Stimulated activated CD4-positive, alpha-beta T cell treated with anti-CD3 and anti-CD28 coated beads, Interleukin-2, amount 100 ng/mL, for 48 hours (primary cell): ENCODE measurements around the gene RTN4RL2.
A peak's percentile ranks its signal among the peaks of the same experiment; 100 is the strongest.

Experiments used
- DNase-seq, 2 donors: peaks; one replicate each; pipeline ENCODE4 v3.0.0-alpha.2; 2020

The RTN4RL2 gene

DNA sequence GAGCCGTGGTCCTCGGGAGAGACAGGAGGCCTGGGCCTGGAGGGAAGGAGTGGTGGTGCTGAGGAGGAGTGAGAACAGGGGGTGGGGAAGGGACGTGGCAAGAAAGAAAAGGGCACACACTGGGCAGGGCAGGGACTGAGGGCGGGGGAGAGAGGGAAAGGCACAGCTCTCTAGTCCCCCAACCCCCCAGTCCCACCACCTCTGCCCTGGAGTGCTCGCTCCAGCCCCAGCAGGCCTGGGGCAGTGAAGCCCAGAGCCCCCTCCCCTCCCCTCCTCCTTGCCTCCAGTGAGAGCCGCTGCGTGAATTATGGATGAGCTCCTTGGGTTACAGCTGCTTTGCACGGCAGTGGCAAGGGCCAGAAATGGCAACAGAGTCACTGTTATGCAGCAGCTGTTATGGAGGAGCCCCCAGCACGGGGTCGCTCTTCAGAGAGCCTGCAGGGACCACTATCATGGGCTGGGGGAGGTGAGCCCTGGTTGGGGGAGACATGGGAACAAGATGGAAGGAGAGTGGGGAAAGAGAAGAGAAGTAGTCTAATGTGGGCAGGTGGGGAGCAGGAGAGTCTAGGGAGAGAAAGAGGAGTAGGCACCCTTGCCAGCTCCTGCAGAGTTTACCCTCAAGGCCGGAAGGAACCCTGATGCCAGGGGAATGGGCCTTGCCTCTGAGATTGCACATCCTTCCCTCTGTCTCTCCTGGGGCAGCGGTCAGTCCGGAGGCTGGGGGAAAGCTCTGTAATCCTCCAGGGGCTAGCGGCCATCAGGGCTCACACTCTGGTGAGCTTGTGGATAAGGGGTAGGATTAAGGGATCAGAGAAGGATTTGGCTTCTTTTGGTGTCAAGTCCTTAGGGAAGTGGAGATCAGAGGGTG, 3.6 kb downstream of the RTN4RL2 start:
- DNase-seq = no peak

DNA sequence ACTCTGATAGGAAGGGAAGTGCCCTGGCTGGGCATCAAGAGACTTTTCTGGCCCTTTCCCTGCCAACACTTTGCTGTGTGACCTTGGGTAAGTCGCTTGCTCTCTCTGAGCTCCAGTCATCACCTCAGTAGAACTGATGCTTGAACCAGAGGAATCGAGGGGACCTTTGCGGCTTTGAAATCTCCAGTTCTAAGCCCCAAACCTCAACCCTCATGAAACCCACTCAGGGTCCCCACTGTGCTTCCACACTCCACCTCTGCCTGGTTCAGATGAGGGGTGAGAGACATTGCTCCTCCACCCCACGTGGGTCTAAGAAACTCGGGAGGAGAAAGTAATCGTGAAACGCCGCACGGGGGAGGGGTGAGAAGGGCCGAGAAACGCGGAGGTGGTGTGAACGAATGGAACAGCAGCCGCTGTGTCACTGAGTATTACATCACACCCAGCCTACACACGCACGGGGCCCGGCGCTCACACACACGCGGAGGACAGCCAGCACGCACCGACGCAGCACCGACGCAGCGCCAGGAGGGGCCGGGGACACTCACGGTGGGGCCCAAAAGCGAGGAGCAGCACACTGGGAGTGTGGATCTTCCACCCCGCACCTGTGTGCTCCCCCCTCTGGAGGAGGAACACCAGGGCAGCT, 4.3 kb downstream of the RTN4RL2 start:
- no peak for DNase-seq

DNA sequence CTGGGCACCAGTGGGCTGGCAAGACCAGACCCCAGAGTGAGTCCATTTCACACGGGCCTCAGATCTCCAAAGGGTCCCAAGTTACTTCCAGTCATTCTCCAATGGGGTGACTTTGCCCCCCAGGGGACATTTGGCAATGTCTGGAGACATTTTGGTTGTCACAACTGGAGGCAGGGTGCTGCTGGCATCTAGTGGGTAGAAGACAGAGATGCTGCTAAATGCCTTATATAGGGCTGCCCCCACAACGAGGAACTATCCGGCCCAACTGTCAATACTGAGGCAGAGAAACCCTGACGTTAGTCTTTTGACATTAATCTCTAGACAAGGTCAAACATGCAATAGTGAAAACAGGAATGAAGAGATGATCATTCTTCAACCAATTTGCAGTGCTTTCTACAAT, 6.4 kb downstream of the RTN4RL2 start:
- no peak for DNase-seq

DNA sequence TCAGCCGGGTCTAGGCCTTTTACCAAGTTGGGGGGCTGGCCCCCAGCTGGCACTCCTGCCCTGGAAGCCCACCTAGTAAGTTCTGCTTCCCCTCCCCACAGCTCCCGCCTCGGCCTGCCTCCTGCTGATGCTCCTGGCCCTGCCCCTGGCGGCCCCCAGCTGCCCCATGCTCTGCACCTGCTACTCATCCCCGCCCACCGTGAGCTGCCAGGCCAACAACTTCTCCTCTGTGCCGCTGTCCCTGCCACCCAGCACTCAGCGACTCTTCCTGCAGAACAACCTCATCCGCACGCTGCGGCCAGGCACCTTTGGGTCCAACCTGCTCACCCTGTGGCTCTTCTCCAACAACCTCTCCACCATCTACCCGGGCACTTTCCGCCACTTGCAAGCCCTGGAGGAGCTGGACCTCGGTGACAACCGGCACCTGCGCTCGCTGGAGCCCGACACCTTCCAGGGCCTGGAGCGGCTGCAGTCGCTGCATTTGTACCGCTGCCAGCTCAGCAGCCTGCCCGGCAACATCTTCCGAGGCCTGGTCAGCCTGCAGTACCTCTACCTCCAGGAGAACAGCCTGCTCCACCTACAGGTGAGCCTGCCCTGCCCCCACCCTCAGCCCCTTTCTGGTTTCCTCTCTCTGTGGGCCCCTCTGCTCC, 7.3 kb downstream of the RTN4RL2 start:
- DNase-seq = no peak

DNA sequence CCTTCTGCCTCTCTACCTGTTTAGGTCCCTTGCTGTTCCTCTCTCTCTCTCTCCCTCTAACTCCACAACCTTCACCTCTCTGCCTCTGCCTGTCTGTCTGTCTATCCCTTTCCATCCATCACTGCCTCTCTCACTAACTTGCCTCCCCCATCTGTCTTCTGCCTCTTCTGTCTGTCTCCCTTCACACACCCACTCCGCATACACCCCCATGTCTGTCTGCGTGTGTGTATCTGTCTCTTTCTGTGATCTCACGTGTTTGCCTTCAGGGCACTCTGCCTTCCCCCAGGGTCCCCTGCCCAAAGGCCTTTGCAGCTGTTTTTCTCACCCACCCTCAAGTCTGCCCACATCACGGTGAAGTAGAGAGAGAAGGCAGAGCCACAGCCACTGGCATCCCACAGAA, 7.9 kb downstream of the RTN4RL2 start:
- DNase-seq = no peak

DNA sequence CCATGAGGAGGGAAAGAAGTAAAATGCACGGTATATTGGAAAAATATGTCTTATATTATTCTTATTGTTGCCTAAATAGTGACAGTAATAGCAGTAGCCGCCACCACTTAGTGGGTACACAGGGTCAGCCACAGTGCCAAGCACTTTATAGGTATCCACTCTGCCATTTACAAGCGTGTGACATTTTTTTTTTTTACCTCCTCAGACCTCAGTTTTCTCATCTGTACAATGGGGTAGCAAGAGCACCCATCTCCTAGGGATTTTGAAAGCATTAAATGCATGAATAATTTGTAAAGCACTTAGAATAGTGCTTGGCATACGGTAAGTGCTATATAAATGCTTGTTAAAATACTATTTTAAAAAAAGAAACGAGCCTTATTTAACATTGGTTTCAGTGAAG, 8.9 kb downstream of the RTN4RL2 start:
- no peak for DNase-seq

DNA sequence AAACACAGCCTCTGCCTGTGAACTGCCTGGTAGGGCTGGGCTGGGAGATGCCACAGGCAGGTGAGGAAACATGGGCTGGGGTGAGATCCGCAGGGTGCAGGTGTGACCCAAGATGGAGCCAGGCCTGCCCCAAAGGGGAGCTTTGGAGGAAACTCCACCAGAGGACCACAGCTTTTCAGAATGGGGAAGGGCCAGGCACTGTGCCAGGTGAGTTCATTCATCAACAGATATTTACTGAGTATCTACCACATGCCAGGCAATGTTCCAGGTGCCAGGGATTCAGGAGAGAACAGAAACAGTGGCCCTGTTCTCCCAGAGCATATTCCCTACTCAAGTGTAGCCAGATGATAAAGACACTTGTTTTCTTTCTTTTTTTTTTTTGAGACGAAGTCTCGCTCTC, 11.2 kb downstream of the RTN4RL2 start:
- DNase-seq = no peak

DNA sequence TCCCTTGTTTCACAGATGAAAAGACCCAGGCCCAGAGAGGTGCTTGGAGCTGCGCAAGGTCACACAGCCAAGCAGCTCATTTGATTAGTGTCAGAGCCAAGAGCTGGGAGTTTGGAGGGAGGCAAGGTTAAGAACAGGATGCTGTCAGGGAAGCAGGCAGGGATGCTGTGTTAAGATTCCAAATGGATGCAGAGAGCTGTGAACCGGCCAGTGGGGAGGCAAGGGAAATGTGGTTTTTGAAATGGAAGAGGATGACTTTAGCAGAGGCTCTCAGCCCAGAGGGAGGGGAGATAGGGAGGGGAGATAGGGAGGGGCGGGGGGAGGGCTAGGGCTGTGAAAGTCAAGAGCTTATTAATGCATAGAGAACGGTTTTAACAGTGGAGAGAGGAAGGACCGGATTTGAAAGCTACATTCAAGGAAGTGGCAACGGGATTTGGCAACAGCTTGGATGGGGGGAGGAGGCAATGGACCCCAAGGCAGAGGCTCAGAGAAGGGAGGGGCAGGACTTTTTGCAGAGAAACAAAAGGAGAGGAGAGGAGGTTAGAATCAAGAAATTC, 13.0 kb downstream of the RTN4RL2 start:
- DNase-seq = no peak

DNA sequence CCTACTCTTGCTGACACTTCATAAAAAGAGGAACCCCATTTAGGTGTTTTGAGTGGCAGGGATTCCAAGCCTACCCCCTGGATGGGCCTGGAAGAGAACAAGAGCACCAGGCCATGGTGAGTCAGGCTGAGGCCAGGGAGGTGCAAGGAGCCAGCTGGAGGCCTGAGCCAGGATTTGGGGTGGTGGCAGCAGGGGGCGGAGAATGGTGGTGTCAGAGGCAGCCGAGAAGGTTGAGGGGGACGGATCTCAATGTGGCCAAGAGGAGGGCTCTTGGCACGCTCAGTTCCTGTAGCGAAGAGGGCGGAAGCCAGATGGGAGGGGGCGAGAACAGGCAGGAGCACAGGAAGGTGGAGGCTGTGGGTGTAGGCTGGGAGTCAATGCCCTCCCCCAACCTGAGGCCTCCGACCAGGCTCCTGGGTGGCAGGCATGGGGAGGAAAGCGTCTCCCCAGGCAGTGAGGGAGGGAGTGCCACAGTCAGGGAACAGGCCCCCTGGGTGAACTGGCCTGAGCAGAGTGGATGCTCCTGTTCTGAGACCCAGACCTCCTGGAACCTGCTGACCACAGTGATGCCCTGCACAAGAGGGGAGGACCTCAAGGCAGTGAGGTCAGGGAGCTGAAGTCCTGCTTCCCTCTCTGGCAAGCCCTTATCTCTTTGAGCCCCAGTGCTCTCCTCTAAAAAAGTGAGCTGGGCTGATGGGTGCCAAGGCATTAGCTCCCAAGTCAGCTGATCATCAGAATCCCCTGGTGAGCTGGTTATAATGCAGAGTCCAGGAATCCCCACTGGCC, 13.9 kb downstream of the RTN4RL2 start:
- no peak for DNase-seq

DNA sequence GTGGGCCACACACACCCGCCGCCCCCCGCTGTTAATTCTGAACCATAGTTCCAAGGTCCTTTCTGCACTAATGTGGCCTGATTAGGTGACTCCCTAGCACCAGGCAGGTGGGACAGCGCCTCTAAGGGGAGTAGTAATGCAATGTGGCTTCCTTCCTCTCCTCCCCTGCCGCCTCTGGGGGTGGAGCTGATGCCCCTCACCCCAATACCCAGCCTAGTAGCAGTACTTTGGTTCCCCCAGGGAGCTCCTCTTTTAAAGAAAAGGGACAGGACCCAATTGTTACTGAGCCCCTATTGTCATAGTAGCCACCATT, 14.4 kb downstream of the RTN4RL2 start:
- DNase-seq = no peak

DNA sequence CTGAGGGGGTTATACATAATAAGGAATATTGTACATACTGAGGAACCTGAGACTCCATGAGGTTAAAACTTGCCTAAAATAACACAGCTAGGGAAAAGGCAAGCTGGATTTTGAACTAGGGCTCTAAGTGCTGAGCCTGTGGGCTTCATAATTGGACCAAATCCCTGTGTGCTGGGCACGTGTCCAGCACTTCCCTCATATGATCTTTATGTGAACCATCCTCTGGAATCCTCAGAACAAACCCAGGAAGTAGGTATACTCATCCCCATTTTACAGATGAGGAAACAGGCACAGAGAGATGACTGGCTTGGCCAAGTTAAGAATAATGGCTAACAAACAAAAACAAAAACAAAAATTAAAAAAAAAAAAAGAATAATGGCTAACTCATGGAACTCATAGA, 14.9 kb downstream of the RTN4RL2 start:
- no peak for DNase-seq

DNA sequence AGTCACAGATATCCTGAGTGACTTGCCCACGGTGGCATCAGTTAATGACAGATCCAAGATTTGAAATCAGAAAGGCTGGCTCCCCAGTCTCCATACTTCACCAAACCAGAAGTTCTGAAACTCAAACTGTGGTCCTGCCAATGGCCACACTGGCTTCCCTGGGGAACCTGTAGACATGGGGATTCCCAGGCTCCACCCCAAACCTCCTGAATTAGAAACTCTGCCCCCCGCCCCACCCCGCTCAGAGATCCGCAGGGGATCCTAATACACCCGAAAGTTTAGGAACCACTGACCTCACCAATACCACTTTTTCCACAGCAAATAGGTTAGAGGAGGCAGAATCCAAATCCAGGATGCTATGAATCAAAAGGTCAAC, 15.3 kb downstream of the RTN4RL2 start:
- no peak for DNase-seq

DNA sequence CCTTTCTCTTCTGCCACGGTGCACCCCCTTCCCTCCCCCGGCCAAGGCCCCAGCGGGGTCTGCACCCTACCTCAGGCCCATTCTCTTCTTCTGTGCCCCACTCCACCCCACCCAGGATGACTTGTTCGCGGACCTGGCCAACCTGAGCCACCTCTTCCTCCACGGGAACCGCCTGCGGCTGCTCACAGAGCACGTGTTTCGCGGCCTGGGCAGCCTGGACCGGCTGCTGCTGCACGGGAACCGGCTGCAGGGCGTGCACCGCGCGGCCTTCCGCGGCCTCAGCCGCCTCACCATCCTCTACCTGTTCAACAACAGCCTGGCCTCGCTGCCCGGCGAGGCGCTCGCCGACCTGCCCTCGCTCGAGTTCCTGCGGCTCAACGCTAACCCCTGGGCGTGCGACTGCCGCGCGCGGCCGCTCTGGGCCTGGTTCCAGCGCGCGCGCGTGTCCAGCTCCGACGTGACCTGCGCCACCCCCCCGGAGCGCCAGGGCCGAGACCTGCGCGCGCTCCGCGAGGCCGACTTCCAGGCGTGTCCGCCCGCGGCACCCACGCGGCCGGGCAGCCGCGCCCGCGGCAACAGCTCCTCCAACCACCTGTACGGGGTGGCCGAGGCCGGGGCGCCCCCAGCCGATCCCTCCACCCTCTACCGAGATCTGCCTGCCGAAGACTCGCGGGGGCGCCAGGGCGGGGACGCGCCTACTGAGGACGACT, 15.9 kb downstream of the RTN4RL2 start:
- no peak for DNase-seq

DNA sequence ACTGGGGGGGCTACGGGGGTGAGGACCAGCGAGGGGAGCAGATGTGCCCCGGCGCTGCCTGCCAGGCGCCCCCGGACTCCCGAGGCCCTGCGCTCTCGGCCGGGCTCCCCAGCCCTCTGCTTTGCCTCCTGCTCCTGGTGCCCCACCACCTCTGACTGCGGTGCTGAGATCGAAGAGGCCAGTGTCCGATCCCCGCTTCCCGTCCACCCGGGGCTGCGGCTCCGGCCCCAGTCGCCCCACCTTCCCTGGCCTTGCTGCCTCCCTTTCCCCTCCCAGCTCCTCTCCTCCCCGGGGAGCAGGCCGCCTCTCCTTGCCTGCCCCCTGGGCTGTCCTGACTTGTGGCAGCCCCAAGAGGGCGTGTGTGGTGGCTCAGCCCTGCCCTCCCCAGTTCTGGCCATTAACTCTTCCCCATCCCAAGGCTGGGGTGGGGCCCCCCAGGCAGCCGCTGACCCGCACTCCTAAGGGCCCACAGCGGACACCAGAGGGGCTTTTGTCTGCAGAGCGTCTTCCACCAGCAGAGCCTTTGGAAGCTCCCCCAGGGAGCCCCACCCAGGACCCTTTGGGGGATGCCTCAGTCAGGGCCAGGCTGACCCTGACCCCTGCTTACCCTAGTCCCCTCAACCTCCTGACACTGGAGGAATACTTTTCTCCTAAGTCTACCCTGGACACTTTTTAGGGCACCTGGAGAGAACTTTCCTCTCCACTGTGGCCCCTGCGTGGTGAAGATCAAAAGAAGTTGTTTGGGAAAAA, 16.6 kb downstream of the RTN4RL2 start:
- DNase-seq = no peak

DNA sequence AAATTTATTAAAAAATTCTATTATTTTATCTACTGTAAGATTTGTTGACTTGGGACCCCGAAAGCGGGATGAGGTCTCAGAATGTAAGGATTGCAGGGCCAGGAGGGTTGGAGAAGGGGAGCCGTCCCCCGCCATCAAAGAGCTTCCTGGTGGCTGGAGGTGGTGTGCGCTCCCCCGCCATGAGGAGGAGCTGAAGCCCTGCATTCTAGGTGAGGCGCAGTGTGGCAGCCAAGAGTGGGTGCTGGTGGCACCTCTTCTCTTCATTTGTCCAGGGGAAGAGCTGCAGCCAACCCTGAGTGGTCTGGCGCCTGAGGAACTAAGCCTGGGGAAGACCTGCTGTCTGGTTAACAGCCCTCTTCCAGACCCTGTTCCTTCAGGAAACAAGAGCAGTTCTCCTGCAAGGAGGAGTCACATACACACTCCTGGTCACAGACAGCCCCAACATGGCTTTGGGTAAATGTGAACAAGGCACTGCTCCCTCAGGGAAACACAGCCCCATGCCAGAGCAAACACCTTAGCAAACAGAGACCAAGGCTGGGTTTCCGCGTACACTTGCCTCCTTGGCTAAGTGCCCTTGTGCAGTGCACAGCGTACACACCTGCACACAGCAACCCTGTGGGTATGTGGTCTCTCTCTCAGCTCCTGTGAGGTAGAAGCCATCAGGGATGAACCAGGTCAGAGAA, 17.3 kb downstream of the RTN4RL2 start:
- no peak for DNase-seq

DNA sequence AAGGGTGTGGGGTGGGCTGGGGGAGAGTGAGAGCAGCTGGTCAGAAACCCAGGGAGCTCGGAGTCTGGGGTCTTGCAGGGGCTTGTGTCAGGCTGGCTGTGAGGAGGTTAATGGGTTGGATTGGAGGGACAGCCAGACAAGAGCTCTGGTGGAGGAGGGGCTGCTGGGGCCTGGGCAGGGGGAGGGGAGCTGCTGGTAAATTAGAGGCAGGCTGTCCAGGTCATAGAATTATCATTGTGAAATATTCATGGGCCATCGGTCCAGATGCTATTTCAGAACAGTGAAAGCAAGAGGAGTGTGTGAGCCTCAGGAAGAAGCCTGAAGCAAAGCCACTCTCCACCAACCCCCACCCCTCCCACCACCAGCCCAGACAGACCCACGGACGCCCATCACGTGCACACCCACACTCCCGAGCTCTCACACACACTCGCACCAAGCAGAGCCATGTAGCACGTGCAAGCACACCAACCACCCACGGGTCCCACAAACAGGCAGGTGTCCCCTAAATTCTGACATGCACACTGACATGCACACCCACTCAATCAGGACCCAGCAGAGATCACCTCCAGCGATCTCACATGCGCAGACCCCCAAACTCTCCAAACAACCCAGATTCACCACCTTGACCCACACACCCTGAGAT, 18.8 kb downstream of the RTN4RL2 start:
- DNase-seq = no peak

DNA sequence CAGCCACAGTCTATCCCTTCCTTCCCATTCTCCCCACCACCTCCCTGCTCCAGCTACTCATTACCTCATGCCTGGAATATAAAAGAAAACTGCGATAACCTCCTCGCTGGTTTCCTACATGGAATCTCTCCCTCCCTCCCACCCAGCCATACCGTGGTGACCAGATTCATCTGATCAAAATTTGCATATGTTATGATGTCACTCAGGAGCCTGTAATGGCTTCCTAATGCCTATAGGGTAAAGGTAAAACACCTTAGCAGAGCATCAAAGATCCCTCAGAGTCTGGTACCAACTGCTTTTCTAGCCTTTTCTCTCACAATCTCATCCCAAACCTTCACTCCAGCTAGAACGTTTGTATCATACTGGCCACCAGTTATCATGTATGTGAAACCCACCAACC, 19.6 kb downstream of the RTN4RL2 start:
- no peak for DNase-seq

DNA sequence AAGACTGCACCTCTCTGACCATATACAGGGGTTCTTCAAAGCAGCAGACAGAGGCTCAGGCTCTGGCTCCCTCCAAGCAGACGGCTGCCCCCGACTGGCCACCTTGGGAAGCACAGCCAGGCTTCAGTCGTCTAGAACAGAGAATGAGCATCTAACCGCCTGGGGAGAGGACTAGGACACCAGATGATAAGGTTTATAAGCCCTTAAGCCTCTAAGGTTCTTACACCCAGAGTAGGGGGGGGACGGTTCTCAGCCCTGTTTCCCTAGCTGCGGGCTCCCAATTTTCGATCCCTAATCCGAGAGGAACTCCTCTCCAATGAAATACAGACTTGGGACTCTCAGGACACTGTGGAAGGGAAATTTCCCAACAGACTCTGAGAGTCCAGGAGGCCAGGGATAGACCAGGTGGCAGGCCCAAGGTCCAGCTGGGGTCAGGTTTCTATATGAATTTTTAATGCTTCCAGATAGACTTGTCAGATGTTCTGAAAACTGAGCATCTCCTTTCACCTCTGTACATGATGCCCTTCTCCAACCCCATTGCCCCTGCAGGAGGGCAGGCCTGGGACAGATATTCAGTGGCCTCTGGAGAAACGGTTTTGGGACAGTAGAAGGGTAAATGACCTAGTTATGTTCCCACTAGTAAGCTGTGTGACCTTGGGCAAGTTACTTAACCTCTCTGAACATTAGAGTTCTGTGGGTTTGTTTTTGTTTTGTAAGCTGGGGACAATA, 20.2 kb downstream of the RTN4RL2 start:
- peak; percentile 77 to 78 for DNase-seq

DNA sequence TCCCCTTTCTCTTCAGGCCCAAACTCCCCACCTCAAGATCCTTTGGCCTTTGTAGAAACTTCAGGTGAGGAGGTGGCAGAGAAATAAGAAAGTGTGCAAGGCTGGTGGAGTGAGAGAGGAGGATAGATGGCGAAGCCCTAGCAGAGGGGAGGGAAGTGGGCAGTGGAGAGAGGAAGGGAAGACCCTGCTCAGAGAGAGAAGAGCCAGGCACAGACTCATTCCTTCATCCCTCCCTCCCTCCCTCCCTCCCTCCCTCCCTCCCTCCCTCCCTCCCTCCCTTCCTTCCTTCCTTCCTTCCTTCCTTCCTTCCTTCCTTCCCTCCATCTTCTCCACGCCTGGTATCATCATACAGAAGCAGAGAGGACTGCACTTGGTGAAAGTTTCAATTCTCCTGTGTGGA, 21.0 kb downstream of the RTN4RL2 start:
- DNase-seq = no peak
